Panc1 (cell line): ENCODE results near the gene TRAPPC12.

ENCODE experiments used
- POLR2AphosphoS5 ChIP-seq: IDR thresholded peaks from 2 replicates; pipeline ENCODE4 v1.6.1; 2012; ENCODE audit warnings: mild to moderate bottlenecking, low read depth, low read length, moderate library complexity
- TF ChIP-seq, protein P1 (sequence below): fragments of 450-650 bp; IDR thresholded peaks from 2 replicates; pipeline ENCODE4 v1.5.1; 2017; ENCODE audit warnings: mild to moderate bottlenecking

DNA sequence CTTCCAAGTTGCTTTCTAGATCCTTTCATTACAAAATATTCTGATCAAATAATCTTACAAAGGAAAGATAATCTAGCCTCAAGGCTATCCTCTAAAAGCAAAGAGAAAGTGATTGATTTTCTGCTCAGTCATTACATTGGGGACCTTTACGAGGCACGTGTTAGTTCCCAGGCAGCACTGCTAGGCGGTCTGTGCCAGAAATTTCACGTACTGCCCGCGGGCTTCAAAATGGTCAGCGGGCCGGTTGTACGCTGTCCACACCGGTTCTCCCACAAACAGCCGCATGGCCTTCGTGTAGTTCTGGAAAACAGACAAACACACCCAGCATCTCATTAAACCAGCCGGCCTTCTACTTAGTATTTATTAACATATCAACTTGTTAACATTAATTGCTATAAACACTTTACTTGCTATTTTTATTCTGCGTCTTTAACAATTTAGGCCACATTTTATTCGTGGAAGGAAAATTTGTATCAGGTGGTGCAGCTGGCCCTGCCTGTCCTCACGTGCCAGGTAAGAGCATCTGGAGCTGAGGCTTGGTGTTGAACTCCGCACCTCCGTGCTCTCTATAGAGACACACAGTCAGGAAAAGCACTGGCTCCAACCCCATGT lies 119.4 kb downstream of the TRAPPC12 start:
- TF ChIP-seq POLR2AphosphoS5 = no peak
- TF ChIP-seq, protein P1, sequence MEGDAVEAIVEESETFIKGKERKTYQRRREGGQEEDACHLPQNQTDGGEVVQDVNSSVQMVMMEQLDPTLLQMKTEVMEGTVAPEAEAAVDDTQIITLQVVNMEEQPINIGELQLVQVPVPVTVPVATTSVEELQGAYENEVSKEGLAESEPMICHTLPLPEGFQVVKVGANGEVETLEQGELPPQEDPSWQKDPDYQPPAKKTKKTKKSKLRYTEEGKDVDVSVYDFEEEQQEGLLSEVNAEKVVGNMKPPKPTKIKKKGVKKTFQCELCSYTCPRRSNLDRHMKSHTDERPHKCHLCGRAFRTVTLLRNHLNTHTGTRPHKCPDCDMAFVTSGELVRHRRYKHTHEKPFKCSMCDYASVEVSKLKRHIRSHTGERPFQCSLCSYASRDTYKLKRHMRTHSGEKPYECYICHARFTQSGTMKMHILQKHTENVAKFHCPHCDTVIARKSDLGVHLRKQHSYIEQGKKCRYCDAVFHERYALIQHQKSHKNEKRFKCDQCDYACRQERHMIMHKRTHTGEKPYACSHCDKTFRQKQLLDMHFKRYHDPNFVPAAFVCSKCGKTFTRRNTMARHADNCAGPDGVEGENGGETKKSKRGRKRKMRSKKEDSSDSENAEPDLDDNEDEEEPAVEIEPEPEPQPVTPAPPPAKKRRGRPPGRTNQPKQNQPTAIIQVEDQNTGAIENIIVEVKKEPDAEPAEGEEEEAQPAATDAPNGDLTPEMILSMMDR = no peak
